Gastrocnemius medialis (tissue), 4 donors: ENCODE data around the gene RAD9A.

ENCODE experiments used
- POLR2A ChIP-seq, 2 donors: fragments of 450-650 bp; IDR thresholded peaks; one replicate each; pipeline ENCODE4 v1.6.1; 2017; ENCODE audit warnings: antibody characterized with exemption in 2 of 2, mild to moderate bottlenecking in 2 of 2, moderate library complexity in 2 of 2
- TF ChIP-seq, protein P1 (sequence below), 5 experiments: fragments of 450-650 bp in 3 of 5; fragments of 200-600 bp in 2 of 5; sonication (generic) in 2 of 5; IDR thresholded peaks in 4 of 5; conservative IDR thresholded peaks in 1 of 5; 1 replicate in 4 of 5; 2 replicates in 1 of 5; pipeline ENCODE4 v1.5.1; 2016 to 2019; ENCODE audit warnings: antibody characterized with exemption in 5 of 5, mild to moderate bottlenecking in 3 of 5, moderate library complexity in 3 of 5

- TF ChIP-seq, protein P1, sequence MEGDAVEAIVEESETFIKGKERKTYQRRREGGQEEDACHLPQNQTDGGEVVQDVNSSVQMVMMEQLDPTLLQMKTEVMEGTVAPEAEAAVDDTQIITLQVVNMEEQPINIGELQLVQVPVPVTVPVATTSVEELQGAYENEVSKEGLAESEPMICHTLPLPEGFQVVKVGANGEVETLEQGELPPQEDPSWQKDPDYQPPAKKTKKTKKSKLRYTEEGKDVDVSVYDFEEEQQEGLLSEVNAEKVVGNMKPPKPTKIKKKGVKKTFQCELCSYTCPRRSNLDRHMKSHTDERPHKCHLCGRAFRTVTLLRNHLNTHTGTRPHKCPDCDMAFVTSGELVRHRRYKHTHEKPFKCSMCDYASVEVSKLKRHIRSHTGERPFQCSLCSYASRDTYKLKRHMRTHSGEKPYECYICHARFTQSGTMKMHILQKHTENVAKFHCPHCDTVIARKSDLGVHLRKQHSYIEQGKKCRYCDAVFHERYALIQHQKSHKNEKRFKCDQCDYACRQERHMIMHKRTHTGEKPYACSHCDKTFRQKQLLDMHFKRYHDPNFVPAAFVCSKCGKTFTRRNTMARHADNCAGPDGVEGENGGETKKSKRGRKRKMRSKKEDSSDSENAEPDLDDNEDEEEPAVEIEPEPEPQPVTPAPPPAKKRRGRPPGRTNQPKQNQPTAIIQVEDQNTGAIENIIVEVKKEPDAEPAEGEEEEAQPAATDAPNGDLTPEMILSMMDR (IDR thresholded peaks at IDR 0.05 in 4 of 5, conservative IDR thresholded peaks at IDR 0.05 in 1 of 5) = no peak
- no peak for TF ChIP-seq POLR2A (IDR thresholded peaks at IDR 0.05)
Observed at GRCh38 chr11:67432655-67433349, 41.0 kb downstream of the RAD9A start.
